HG03060 (cell line): ENCODE results near the gene CFAP251.
"Not testable (repeated sequence)": the region's sequence is repeated elsewhere in the genome, so short reads cannot be mapped to it uniquely, and the experiment has no call there.

ENCODE experiments used
- ATAC-seq: cut with Tn5 transposase; IDR thresholded peaks from one replicate; pipeline ENCODE4 v1.9.1; 2021; ENCODE audit warnings: low read depth, moderate number of reproducible peaks; ENCODE audit not compliant: unreplicated experiment

The CFAP251 gene

GRCh38 chr12:122024132-122024785 lies 105.9 kb downstream of the CFAP251 start:
- ATAC-seq = no peak

DNA sequence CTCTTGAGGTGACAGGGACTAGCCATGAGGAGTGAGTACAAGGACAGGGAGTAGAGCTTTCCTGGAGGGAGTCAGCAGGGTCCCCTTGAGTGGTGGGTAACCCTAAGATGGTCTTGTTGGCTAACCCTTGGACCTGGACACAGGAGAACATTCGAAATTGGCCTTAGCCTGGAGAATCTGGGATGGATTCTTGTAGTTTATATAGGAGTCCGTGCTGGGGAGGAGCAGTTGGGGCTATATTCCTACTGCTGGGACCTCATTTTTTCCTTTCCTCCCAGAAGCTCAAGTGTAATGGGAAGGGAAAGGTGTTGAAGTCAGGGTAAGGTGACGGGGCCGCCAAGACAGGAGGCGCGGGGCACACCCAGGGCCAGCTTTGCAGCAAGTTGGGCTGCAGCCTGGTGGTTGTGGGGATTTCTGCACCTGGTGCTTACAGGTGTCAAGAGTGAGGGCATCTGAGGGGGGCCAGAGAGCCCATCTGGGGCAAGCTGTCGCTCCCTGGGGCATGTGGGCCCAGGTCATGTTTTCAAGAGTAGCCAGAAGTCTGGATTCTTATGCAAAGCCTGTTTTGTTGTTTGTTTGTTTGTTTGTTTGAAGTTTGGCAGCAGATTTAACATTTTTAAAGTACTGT lies 108.4 kb downstream of the CFAP251 start:
- no peak for ATAC-seq

- no peak for ATAC-seq
These were observed 109.9 kb downstream of the CFAP251 start for GRCh38 chr12:122028165-122028904.

GRCh38 chr12:122028905-122029560 lies 110.6 kb downstream of the CFAP251 start:
- ATAC-seq = no peak

- ATAC-seq = no peak
These were observed 111.4 kb downstream of the CFAP251 start for GRCh38 chr12:122029620-122030423.

GRCh38 chr12:122030424-122031035 lies 112.1 kb downstream of the CFAP251 start:
- ATAC-seq = no peak

DNA sequence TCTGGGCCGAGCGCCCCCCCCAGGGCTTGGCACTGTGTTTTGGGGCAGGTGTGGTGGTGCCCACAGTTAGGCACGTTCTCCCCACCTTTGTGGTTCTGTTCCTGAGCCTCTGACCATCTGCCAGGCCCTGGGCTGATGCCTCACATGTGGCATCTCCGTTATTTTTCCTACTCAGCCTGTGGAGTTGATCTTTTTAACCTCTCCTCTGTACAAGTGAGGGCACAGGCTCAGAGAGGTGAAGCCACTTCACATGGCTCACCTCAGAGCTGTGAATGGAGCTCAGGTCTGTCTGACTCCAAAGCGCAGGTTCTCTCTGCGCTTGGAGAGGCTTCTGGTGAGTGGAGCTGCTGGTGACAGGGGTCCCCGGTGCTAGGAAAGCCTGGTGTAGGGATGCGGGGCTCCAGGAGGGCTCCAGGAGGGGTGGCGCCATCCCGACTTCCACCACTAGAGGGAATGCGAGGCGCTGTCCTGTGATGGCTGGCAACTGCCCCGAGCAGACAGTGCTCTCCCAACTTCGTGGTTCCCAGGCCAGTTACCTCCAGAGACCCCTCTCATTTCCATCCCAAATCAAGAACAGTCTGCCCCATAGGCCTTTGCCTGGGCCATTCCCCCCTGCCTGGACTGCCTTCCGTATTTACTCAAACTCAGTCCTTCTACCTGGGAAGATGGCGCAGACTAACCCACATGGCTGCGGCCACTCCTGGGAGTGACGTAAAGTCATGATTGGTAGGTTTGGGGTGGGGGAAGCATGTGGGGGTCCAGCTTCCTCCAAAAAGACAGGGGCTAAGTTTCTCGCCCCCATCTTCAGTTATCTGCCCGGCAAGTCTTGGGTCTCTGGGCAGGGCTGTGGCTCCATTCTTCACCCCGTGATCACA lies 113.2 kb downstream of the CFAP251 start:
- no peak for ATAC-seq

GRCh38 chr12:122032580-122032979 lies 114.2 kb downstream of the CFAP251 start:
- ATAC-seq = no peak

DNA sequence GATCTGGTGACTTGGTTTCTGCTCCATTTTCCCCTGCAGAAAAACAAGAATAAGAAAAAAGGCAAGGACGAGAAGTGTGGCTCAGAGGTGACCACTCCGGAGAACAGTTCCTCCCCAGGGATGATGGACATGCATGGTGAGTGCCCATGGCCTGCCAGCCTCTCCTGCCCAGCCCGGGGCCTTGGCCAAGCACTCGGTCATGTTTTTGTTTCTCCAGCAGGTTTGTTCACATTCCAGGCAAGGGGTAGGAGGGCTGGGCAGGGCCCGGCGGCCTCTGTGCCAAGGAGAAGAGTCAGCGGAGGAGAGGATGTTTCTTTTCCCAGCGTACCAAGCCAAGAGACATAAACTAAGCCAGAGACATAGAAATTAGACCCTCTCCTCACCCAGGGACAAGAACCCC lies 116.9 kb downstream of the CFAP251 start:
- ATAC-seq = no peak

- ATAC-seq = no peak
These were observed 117.8 kb downstream of the CFAP251 start for GRCh38 chr12:122036153-122036552.

DNA sequence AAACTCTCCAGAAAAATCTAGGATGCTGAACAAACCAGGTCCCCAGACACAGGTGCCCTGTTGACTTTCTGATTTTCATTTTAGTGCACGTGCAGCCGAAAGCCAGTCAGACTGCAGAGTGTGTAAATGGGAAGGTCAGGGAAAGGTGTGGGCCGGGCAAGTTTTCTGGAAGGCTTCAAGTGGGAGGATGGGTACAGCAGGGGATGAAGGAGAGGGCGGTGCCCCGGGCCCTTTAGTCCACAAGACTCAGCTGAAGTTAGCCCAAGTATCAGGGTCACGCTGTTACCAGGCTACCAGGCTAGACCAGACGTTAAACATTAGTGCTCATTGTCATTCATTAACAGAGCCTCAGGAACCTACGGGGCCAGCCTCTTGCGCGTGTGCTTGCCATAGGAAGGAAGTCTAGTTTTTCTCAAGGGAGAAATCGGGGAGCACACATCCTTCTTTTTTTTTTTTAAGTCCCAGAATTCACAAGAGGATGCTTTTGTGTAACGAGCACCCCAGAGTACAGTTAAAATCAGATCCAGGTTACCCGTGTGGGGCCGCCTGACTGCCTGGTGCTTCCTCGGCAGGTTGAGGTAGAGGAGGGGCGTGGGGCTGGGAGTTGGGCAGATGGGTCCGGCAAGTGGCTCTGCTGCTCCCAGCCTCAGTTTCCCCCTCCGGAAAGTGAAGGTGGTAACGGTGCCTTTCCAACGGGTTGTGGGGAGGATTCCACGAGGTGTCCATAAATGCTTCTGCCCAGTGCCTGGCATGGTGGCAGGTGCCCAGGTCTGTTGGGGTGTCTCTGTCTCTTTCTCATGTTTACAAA lies 122.4 kb downstream of the CFAP251 start:
- ATAC-seq = no peak

GRCh38 chr12:122041458-122041857 lies 123.1 kb downstream of the CFAP251 start:
- not testable (repeated sequence) for ATAC-seq

DNA sequence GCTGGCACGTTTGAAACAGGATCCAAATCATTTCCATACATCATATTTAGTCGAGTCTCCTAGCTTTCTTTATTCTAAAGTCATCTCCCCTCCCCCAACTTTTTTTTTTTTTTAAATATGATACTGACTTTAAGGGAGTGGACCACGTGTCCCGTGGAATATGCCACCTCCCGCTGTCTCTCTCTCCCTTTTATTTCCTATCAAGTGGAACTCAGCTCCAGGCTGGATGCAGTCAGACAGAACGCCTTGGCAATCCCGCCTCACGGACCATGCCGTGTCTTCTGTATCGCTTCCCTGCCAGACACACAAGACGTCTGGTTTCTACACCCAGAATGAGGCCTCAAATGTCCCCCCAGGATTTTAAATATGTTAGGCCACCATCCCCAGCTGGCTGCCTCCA lies 124.5 kb downstream of the CFAP251 start:
- no peak for ATAC-seq

DNA sequence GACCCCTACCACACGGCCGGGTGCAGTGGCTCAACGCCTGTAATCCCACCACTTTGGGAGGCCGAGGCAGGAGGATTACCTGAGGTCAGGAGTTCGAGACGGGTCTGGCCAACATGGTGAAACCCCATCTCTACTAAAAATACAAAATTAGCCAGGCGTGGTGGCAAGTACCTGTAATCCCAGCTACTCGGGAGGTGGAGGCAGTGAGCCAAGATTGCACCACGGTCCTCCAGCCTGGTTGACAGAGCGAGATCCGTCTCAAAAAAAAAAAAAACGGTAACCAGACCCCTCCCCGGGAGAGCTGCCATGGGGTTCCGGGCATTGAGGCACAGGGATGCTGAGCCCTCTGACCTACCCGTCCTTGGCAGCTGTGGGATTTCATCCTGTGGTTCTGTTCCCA lies 125.1 kb downstream of the CFAP251 start:
- no peak for ATAC-seq

GRCh38 chr12:122045262-122045661 lies 126.9 kb downstream of the CFAP251 start:
- ATAC-seq = no peak

GRCh38 chr12:122046145-122046544 lies 127.8 kb downstream of the CFAP251 start:
- no peak for ATAC-seq

- ATAC-seq = no peak
These were observed 129.8 kb downstream of the CFAP251 start for GRCh38 chr12:122048151-122048550.

- ATAC-seq = no peak
These were observed 131.4 kb downstream of the CFAP251 start for GRCh38 chr12:122049827-122050226.
